Smooth muscle cell (in vitro differentiated cells): ENCODE data around the gene GPR137B. TPM values are rescaled to one million over a fixed set of nuclear protein-coding genes. Genes with fewer than 3 reads are reported as not detected.

Experiments
- DNase-seq: peaks from one replicate; lab custom pipeline; 2025; ENCODE audit not compliant: unreplicated experiment; lab: John Stamatoyannopoulos, UW
- H2AFZ ChIP-seq: fragments of 200-600 bp; sonication (generic); 2 replicates; pipeline ENCODE4 v1.6.0; 2016; ENCODE audit warnings: antibody characterized with exemption, low read depth, mild to moderate bottlenecking
- H3F3A ChIP-seq: fragments of 200-600 bp; sonication (generic); 2 replicates; pipeline ENCODE4 v1.6.0; 2017; ENCODE audit warnings: antibody characterized with exemption, low read depth
- H3K27ac ChIP-seq: fragments of 200-600 bp; sonication (generic); 2 replicates; pipeline ENCODE4 v1.5.1; 2016; ENCODE audit warnings: low read depth, mild to moderate bottlenecking
- H3K27me3 ChIP-seq: fragments of 200-600 bp; sonication (generic); 2 replicates; pipeline ENCODE4 v1.6.1; 2016; ENCODE audit warnings: low read depth, mild to moderate bottlenecking
- H3K36me3 ChIP-seq: fragments of 200-600 bp; sonication (generic); 2 replicates; pipeline ENCODE4 v1.5.1; 2016; ENCODE audit warnings: low read depth
- H3K4me1 ChIP-seq: fragments of 200-600 bp; sonication (generic); 2 replicates; pipeline ENCODE4 v1.5.1; 2016; ENCODE audit warnings: low read depth
- H3K4me2 ChIP-seq: fragments of 200-600 bp; sonication (generic); 2 replicates; pipeline ENCODE4 v1.6.0; 2016; ENCODE audit warnings: mild to moderate bottlenecking
- H3K4me3 ChIP-seq: fragments of 200-600 bp; sonication (generic); 2 replicates; pipeline ENCODE4 v1.5.1; 2016; ENCODE audit warnings: mild to moderate bottlenecking
- H3K79me2 ChIP-seq: fragments of 200-600 bp; sonication (generic); 2 replicates; pipeline ENCODE4 v1.6.0; 2016; ENCODE audit warnings: low read depth, mild to moderate bottlenecking
- H3K9ac ChIP-seq: fragments of 200-600 bp; sonication (generic); 2 replicates; pipeline ENCODE4 v1.6.0; 2016; ENCODE audit warnings: low read depth
- H3K9me3 ChIP-seq: fragments of 200-600 bp; sonication (generic); replicated peaks from 2 replicates; pipeline ENCODE4 v1.5.1; 2016; ENCODE audit warnings: low read depth
- H4K20me1 ChIP-seq: fragments of 200-600 bp; sonication (generic); 2 replicates; pipeline ENCODE4 v1.6.0; 2016; ENCODE audit warnings: low read depth
- CTCF ChIP-seq: fragments of 200-600 bp; sonication (generic); IDR thresholded peaks from 2 replicates; pipeline ENCODE4 v1.5.1; 2017; ENCODE audit warnings: borderline replicate concordance, mild to moderate bottlenecking, antibody characterized with exemption; ENCODE audit not compliant: insufficient read depth, poor library complexity, severe bottlenecking
- WGBS: methylation state at CpG from one replicate; pipeline ENCODE4 v1.1.7; 2016; ENCODE audit warnings: low lambda C conversion rate; 5-methylcytosine and 5-hydroxymethylcytosine counted together
- polyA plus RNA-seq: library from polyadenylated mRNA; unstranded; fragments of >200 nt; fragmentation: Nextera tagmentation; extraction: Ambion mirVana; gene quantifications from 2 replicates; pipeline ENCODE4 v1.2.1, GENCODE V29; 2016
- total RNA-seq: library from RNA; depleted of rRNA; stranded (reverse); fragments of >200 nt; gene quantifications from 2 replicates; pipeline ENCODE4 v1.2.3, GENCODE V29; 2014

Gene GPR137B
- total and polyA plus RNA-seq, 2 experiments from 2014 or later, result 16.2 to 17.7 TPM

- no peaks in the 10 kb centered on the region for H3F3A ChIP-seq
- peak overlapping the region; percentile 99 for H3K4me2 ChIP-seq
- H3K27ac ChIP-seq, result no peak overlapping the region
- WGBS, result 15% methylated on average over 18 of the region's 18 CpGs
- TF ChIP-seq CTCF, result no peak
- peak overlapping the region; percentile 64 for H3K4me3 ChIP-seq
- H3K79me2 ChIP-seq, result no peaks in the 10 kb centered on the region
- peaks cover 25% of the 10 kb centered on the region for H4K20me1 ChIP-seq
- peaks cover 36% of the 10 kb centered on the region for H3K27me3 ChIP-seq
- no peaks in the 10 kb centered on the region for H3K9me3 ChIP-seq
- H3K9ac ChIP-seq, result no peak overlapping the region
- H3K36me3 ChIP-seq, result no peaks in the 10 kb centered on the region
- peak overlapping the region; percentile 45 for H2AFZ ChIP-seq
- DNase-seq, result no peak
- peaks cover 7% of the 10 kb centered on the region for H3K4me1 ChIP-seq
Observed at GRCh38 chr1:236140705-236141446, 1.5 kb upstream of the GPR137B start.

GRCh38 chr1:236141447-236142252 lies 689 bp upstream of the GPR137B start:
- peaks cover 7% of the 10 kb centered on the region for H3K4me1 ChIP-seq
- H4K20me1 ChIP-seq, result peaks cover 33% of the 10 kb centered on the region
- peak; percentile 30 for DNase-seq
- H3K4me2 ChIP-seq, result peak overlapping the region; percentile 99
- no peak for TF ChIP-seq CTCF
- H3K36me3 ChIP-seq, result no peaks in the 10 kb centered on the region
- no peak overlapping the region for H3K27ac ChIP-seq
- H3F3A ChIP-seq, result no peaks in the 10 kb centered on the region
- H3K27me3 ChIP-seq, result peaks cover 33% of the 10 kb centered on the region
- under 1% methylated on average over 42 of the region's 67 CpGs for WGBS
- peak overlapping the region; percentile 64 for H3K4me3 ChIP-seq
- H3K9me3 ChIP-seq, result no peaks in the 10 kb centered on the region
- H2AFZ ChIP-seq, result peak overlapping the region; percentile 45
- H3K79me2 ChIP-seq, result peaks cover 5% of the 10 kb centered on the region
- no peak overlapping the region for H3K9ac ChIP-seq

DNA sequence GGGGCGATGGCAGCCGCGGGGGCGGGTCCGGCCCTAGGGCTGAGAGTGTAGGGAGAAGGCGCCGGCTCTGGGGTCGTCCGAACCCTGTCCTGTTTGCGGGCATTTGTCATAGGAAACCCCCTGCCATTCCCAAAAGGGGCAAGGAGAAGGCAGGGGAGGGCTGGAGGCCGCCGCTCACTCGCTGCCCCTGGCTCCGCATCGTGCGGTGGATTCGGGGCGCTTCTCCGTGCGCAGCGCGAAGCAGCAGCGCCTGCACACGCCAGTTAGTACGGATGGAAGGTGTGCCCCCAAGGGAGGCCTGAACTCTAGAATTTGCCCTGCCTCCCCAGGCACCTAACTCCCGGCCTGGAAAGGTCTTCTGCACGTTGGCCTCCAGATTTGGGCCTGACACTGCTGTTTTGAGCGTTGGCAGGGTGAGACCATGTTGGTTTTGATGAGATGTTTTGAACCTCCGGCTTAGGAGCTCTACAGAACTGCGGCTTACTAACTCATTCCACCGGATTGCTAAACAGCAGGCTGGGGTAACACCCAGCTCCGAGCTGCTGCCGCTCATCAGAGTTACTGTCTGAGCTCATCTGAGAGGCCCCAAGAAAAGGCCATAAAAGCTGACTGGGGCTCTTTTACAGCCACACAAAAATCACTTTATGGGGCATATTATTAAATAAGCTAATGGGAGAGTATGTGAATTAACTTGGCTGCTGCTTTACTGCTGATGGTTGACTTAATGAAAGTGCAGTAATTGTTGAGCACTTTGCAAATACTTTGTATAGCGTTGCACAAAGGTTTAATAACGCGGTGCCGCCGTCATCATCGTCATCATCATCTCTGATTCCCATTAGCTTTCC lies 987 bp downstream of the GPR137B start:
- H3K27me3 ChIP-seq, result peaks cover 28% of the 10 kb centered on the region
- peak overlapping the region; percentile 64 for H3K4me3 ChIP-seq
- peak overlapping the region; percentile 88 for H3K4me2 ChIP-seq
- H3K9ac ChIP-seq, result peak overlapping the region; percentile 66
- peaks cover 7% of the 10 kb centered on the region for H3K4me1 ChIP-seq
- peak overlapping the region; percentile 94 for H2AFZ ChIP-seq
- H3K36me3 ChIP-seq, result no peaks in the 10 kb centered on the region
- WGBS, result 13% methylated on average over 39 of the region's 39 CpGs
- peaks cover 6% of the 10 kb centered on the region for H3K79me2 ChIP-seq
- no peak for DNase-seq
- no peaks in the 10 kb centered on the region for H3F3A ChIP-seq
- peak overlapping the region; percentile 18 for H3K27ac ChIP-seq
- H3K9me3 ChIP-seq, result no peaks in the 10 kb centered on the region
- H4K20me1 ChIP-seq, result peaks cover 50% of the 10 kb centered on the region
- no peak for TF ChIP-seq CTCF
